GM21619 (cell line): ENCODE results near the gene MBNL2.

Experiments used
- ATAC-seq: cut with Tn5 transposase; IDR thresholded peaks from one replicate; pipeline ENCODE4 v1.9.1; 2021; ENCODE audit not compliant: unreplicated experiment

The MBNL2 gene

DNA sequence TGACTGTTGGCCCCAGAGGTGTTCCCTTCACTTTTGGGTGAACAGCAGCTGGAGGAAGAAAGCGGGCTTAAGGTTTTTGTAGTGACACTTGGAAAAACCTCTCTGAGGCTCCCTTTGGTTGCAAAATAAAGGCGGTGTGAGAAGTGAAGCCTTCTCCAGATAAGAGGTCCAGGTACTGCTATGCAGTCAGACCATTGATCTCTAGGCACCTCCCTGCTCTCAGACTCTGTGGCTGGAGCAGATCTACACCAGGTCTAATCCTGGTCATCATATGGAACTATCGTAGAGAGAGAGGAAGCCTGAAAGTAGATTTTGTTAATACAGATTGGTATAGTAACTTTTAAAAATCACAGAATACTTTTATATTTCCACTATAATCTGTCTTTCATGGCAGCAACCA lies 47.5 kb downstream of the MBNL2 start:
- ATAC-seq, result no peak

- no peak for ATAC-seq
Observed at GRCh38 chr13:97272526-97272925, 50.4 kb downstream of the MBNL2 start.

- no peak for ATAC-seq
Observed at GRCh38 chr13:97273341-97273831, 51.3 kb downstream of the MBNL2 start.

DNA sequence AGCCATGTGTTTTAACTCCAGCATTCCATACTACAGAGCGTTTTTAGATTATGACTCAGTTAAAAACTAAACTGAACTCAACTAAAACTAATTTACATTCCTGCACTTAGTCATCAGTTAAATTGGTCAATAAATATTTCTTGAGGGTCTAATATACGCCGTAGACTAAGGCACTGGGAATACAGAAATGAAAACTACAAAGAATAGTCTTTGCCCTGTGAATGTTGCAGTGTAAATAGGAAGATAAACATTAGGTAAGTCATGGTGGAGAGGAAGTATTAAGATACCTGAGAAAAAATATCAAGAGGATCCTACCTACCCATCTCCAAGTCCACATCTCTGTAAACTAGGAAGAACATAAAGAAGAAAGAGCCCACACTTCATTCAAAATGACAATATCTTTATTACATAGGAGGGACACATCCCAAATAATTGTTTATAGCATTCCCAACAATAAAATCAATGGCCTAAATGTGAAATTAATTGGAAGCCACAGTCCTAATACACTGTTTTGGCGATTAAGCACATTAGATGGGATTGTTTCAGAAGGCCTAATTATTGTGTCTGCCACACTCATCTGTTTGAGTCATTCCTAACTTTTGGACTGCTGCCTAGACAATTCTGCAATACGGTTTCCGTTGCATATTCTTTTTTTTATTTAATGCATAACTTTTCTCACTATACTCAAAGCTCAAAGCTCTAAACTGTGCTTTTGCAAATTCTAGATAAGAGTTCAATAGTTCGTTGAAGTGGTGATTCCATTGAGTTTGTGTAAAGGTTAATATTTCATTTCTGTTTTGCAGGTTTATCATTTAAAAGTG lies 52.9 kb downstream of the MBNL2 start:
- ATAC-seq, result peak; percentile 40

DNA sequence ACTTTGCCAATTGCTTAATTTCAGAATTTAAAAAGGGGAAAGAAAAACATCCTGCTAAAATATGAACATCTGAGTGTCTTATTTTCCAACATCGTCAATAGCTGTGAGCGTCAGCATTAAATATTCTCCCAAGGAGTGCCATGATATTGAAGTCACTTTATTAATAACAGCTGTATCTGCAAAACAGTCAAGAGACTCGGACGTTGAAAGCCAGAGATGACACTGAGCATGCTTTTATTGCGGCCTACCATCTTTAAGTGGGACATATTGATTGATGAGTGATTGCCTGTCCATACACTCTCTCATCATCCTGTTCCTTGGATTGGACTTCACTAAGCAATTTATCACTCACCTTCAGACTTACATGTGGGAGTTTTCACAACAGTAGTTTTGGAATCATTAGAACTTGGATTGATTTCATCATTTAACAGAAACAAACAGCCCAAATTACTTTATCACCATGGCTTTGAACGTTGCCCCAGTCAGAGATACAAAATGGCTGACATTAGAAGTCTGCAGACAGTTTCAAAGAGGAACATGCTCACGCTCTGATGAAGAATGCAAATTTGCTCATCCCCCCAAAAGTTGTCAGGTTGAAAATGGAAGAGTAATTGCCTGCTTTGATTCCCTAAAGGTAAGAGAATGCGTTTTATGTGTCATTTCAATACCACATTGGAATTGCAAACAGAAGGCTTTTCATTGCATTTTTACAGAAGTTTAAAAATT lies 53.8 kb downstream of the MBNL2 start:
- ATAC-seq, result no peak

DNA sequence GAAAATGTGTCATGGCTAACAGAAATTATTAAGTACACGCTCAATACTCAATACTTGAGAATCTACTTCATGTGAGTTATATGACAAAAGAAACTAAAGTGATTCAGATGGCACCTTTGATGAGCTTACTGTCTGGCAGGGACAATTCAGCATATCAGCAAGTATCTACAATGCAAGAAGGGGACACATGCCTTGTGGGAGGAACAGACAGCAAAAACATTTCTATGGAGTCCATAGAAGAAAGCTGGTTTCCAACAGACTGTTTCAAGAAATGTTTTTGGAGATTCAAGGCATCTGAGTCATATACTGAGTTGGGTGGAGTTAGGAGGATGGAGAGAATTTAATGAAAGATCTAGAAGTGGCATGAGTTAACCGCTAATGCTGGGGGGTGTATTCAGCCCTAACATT lies 54.7 kb downstream of the MBNL2 start:
- no peak for ATAC-seq

GRCh38 chr13:97278435-97279411 lies 56.6 kb downstream of the MBNL2 start:
- no peak for ATAC-seq

DNA sequence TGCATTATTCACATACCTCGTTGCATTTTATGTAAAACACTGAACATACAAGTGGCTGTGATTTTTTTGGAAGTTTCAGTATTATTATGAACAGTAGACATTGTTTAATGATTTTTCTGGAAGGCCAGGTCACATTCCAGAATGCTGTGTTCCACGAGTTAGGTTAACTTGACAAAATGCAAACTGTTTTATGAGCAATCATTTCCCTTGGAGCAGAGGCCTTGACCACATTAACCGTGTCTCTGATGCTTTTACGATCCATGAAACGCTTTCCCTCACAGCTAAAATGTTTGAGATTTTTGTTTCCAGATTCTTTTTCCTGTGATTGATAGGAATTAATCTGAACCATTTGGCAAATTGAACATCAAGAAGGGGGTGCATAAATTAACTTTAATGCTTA lies 57.8 kb downstream of the MBNL2 start:
- ATAC-seq, result no peak

GRCh38 chr13:97280478-97280877 lies 58.3 kb downstream of the MBNL2 start:
- ATAC-seq, result no peak

DNA sequence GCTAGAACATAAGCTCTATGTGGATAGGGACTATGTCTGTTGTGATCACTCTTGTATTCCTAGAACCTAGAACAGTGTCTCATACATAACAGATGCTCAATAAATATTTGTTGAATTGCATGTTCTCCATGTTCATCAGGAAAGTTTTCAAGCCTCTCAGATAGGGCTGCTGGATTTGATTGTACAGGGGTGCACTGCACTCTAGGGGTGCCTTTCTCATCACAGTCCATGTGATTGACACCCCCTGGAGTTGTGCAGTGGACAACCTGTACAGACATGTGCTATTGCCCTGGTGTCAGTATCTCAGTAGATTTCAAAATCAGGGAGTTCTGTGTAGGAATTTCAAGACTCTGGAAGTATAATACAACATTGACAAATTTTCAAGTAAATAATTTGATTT lies 58.9 kb downstream of the MBNL2 start:
- no peak for ATAC-seq

- no peak for ATAC-seq
Observed at GRCh38 chr13:97282705-97283104, 60.6 kb downstream of the MBNL2 start.

DNA sequence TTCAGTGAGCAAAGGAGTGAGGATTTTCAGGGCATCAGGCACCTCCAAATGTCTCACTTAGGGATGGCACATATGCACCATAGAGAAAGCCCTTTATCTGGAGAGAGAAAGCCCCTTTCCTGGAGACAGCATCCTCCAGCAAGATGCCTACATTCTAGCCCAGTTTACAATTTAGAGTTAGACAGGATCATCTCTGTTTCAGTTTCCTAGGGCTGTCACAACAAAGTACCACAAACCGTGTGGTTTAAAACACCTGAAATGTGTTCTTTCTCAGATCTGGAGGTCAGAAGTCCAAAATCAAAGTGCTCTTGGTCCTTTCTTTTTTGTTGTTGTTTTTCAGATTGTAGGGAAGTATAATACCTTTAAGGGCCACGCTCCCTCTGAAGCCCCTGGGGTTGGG lies 61.8 kb downstream of the MBNL2 start:
- ATAC-seq, result no peak

- no peak for ATAC-seq
Observed at GRCh38 chr13:97284558-97284957, 62.4 kb downstream of the MBNL2 start.

GRCh38 chr13:97285221-97285955 lies 63.3 kb downstream of the MBNL2 start:
- no peak for ATAC-seq

- no peak for ATAC-seq
Observed at GRCh38 chr13:97286317-97287046, 64.3 kb downstream of the MBNL2 start.

- ATAC-seq, result no peak
Observed at GRCh38 chr13:97287047-97287383, 64.9 kb downstream of the MBNL2 start.

- ATAC-seq, result no peak
Observed at GRCh38 chr13:97288486-97288900, 66.4 kb downstream of the MBNL2 start.

- ATAC-seq, result no peak
Observed at GRCh38 chr13:97289514-97290298, 67.6 kb downstream of the MBNL2 start.
